GM21528 (cell line): ENCODE data around the gene PDZRN3.

ENCODE experiments used
- ATAC-seq: cut with Tn5 transposase; IDR thresholded peaks from one replicate; pipeline ENCODE4 v1.9.1; 2021; ENCODE audit warnings: mild to moderate bottlenecking, moderate library complexity; ENCODE audit not compliant: unreplicated experiment, low FRiP score

Gene PDZRN3

GRCh38 chr3:73624017-73624820, 522 bp downstream of the PDZRN3 start:
- no peak for ATAC-seq

GRCh38 chr3:73623346-73623745, 1.4 kb downstream of the PDZRN3 start:
- ATAC-seq = no peak

- ATAC-seq = no peak
These were observed 2.5 kb downstream of the PDZRN3 start for GRCh38 chr3:73622091-73622805.

- ATAC-seq = no peak
These were observed 3.4 kb downstream of the PDZRN3 start for GRCh38 chr3:73621388-73621787.

GRCh38 chr3:73618461-73618860, 6.3 kb downstream of the PDZRN3 start:
- ATAC-seq = no peak

- ATAC-seq = no peak
These were observed 8.7 kb downstream of the PDZRN3 start for GRCh38 chr3:73616056-73616455.

GRCh38 chr3:73614419-73614818, 10.3 kb downstream of the PDZRN3 start:
- no peak for ATAC-seq

GRCh38 chr3:73611176-73611575, 13.6 kb downstream of the PDZRN3 start:
- ATAC-seq = no peak

GRCh38 chr3:73610493-73610892, 14.2 kb downstream of the PDZRN3 start:
- ATAC-seq = no peak

- ATAC-seq = no peak
These were observed 15.1 kb downstream of the PDZRN3 start for GRCh38 chr3:73609655-73610054.

GRCh38 chr3:73609315-73609641, 15.5 kb downstream of the PDZRN3 start:
- ATAC-seq = no peak

- no peak for ATAC-seq
These were observed 16.1 kb downstream of the PDZRN3 start for GRCh38 chr3:73608456-73609314.

- no peak for ATAC-seq
These were observed 18.9 kb downstream of the PDZRN3 start for GRCh38 chr3:73605861-73606260.

- ATAC-seq = no peak
These were observed 19.3 kb downstream of the PDZRN3 start for GRCh38 chr3:73605412-73605811.

- no peak for ATAC-seq
These were observed 20.3 kb downstream of the PDZRN3 start for GRCh38 chr3:73604451-73604850.

GRCh38 chr3:73603762-73604171, 21.0 kb downstream of the PDZRN3 start:
- ATAC-seq = no peak

GRCh38 chr3:73602170-73602569, 22.6 kb downstream of the PDZRN3 start:
- no peak for ATAC-seq

GRCh38 chr3:73601481-73601880, 23.3 kb downstream of the PDZRN3 start:
- ATAC-seq = no peak

GRCh38 chr3:73601011-73601410, 23.7 kb downstream of the PDZRN3 start:
- ATAC-seq = no peak

GRCh38 chr3:73600293-73600938, 24.3 kb downstream of the PDZRN3 start:
- ATAC-seq = no peak

- no peak for ATAC-seq
These were observed 25.1 kb downstream of the PDZRN3 start for GRCh38 chr3:73599605-73600004.
